ENCODE results near the gene SYT12. TPM values are rescaled to one million over a fixed set of nuclear protein-coding genes. Genes with fewer than 3 reads are reported as not detected.

Gene SYT12
- total and polyA plus RNA-seq, 2 of the 8 experiments (the other 6 are each of a cell fraction or from before 2014, with no cell fraction given): 1.4 to 3.3 TPM

DNA sequence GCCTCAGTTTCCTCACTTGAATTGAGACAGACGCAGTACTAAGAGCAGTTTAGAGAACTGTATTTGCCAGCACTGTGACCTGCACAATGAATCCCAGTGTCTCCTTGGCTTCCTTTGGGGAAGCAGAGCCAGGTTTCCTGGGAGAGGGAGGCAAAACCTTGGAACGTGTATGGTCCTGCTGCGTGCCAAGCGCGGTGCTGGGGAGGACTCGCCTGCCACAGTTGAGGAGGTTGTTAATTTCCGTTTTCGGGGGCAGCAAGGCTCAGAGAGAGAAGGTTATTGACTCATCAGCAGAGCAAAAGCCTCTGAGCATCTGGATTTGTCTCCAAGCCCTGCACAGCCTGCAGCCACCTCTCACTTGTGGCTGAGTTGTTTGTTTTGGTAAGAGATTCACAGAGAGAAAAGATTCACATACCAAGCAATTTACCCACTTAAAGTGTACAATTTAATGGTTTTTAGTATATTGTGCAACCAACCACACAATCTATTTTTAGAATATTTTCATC lies 10.8 kb downstream of the SYT12 start:
- Histone ChIP-seq H3K4me3 (ENCODE audit: extremely low read depth in 1 of 4, insufficient read depth in 2 of 4, low read depth in 3 of 4, low read length in 4 of 4) (no peak overlapping the region), H2BK5ac (ENCODE audit: low read depth, low read length) (no peak overlapping the region), H4K8ac (ENCODE audit: extremely low read depth, insufficient read depth, low read length) (no peak overlapping the region), H3K14ac (ENCODE audit: insufficient read length) (no peak overlapping the region), H3K9me3 (ENCODE audit: insufficient read depth in 2 of 2, low read depth in 1 of 2, low read length in 1 of 2) (no peaks in the 10 kb centered on the region), H2BK20ac (ENCODE audit: low read length) (no peak overlapping the region), H2AFZ (ENCODE audit: low read length) (no peak overlapping the region), H2BK15ac (ENCODE audit: low read length) (no peak overlapping the region), H3K27me3 (replicated peaks in 1 of 4; ENCODE audit: control insufficient read depth in 3 of 4, extremely low read depth in 1 of 4, insufficient read depth in 3 of 4, low read length in 3 of 4) (no peaks in the 10 kb centered on the region), H2AK5ac (ENCODE audit: low read depth, low read length) (no peak overlapping the region), H4K91ac (replicated peaks; ENCODE audit: insufficient read length, low read length) (no peak overlapping the region), H3K56ac (replicated peaks; ENCODE audit: insufficient read length, low read depth, low read length) (no peak overlapping the region), H3K4me2 (ENCODE audit: insufficient read depth in 1 of 2, low read depth in 2 of 2, low read length in 2 of 2) (no peak overlapping the region), H4K20me1 (replicated peaks in 1 of 2; ENCODE audit: control insufficient read depth in 1 of 2, insufficient read depth in 2 of 2, low read length in 2 of 2) (no peaks in the 10 kb centered on the region), H3K27ac (ENCODE audit: low read depth, low read length) (no peak overlapping the region), H3K23me2 (ENCODE audit: low read depth, low read length) (no peaks in the 10 kb centered on the region), H3K23ac (ENCODE audit: insufficient read length) (no peak overlapping the region), H3K18ac (ENCODE audit: extremely low read depth, low read length) (no peak overlapping the region), H3K79me2 (ENCODE audit: control insufficient read depth in 1 of 2, insufficient read depth in 2 of 2, low read length in 2 of 2) (no peaks in the 10 kb centered on the region), H3K36me3 (ENCODE audit: control insufficient read depth in 2 of 4, insufficient read depth in 4 of 4, low read length in 3 of 4) (no peaks in the 10 kb centered on the region), H3K4ac (replicated peaks; ENCODE audit: insufficient read length, low read depth, low read length) (no peak overlapping the region), H3K79me1 (ENCODE audit: low read depth, low read length) (no peaks in the 10 kb centered on the region), H3K9ac (replicated peaks in 1 of 4; ENCODE audit: extremely low read depth in 1 of 4, low read depth in 3 of 4, low read length in 3 of 4) (no peak overlapping the region), H4K5ac (ENCODE audit: insufficient read length, low read depth, low read length) (no peak overlapping the region), H2BK12ac (ENCODE audit: low read depth, low read length) (no peak overlapping the region), H2BK120ac (replicated peaks; ENCODE audit: low read depth, low read length) (no peak overlapping the region), H3K4me1 (replicated peaks in 1 of 4; ENCODE audit: control insufficient read depth in 3 of 4, insufficient read depth in 4 of 4, low read length in 3 of 4) (peaks cover 0 to 8% (median 0%) of the 10 kb centered on the region in 4 experiments; a peak in 2 of 7 replicates)
- FAIRE-seq (no peak), DNase-seq (ENCODE audit: low read depth in 1 of 2, low spot score in 2 of 2) (no peak)
- CTCF ChIA-PET (ENCODE audit: partially characterized antibody): no interaction called here
- WGBS, 2 experiments (ENCODE audit: extremely low coverage in 1 of 2, insufficient coverage in 1 of 2, insufficient read length in 1 of 2, insufficient replicate concordance in 2 of 2, low coverage in 1 of 2, low lambda C conversion rate in 2 of 2, missing lambda C conversion rate in 1 of 2): 81% methylated on average over 8 of the region's 8 CpGs; no CpG with 5 or more reads in 1 of the 2 experiments
- no peak for TF ChIP-seq BCL11A (IDR thresholded peaks at IDR 0.05; ENCODE audit: low read depth in 2 of 2, low read length in 2 of 2)
- TF ChIP-seq, protein P1, sequence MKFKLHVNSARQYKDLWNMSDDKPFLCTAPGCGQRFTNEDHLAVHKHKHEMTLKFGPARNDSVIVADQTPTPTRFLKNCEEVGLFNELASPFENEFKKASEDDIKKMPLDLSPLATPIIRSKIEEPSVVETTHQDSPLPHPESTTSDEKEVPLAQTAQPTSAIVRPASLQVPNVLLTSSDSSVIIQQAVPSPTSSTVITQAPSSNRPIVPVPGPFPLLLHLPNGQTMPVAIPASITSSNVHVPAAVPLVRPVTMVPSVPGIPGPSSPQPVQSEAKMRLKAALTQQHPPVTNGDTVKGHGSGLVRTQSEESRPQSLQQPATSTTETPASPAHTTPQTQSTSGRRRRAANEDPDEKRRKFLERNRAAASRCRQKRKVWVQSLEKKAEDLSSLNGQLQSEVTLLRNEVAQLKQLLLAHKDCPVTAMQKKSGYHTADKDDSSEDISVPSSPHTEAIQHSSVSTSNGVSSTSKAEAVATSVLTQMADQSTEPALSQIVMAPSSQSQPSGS (IDR thresholded peaks at IDR 0.05; ENCODE audit: low read length): no peak
- no peak for TF ChIP-seq TEAD4 (IDR thresholded peaks at IDR 0.05; ENCODE audit: low read depth, low read length)
- TF ChIP-seq GTF2F1 (IDR thresholded peaks at IDR 0.05; ENCODE audit: borderline replicate concordance, low read depth, low read length): no peak
- no peak for TF ChIP-seq EZH2 (IDR thresholded peaks at IDR 0.05; ENCODE audit: low read depth, low read length, severe bottlenecking)
- POLR2A ChIA-PET (ENCODE audit: partially characterized antibody): interaction anchor here (1.2 kb wide), 1 partner anchor 11 kb away, joined by 4 read pairs; no protein-coding TSS in a partner anchor
